Measurements from ENCODE around the gene CPAMD8.

DNA sequence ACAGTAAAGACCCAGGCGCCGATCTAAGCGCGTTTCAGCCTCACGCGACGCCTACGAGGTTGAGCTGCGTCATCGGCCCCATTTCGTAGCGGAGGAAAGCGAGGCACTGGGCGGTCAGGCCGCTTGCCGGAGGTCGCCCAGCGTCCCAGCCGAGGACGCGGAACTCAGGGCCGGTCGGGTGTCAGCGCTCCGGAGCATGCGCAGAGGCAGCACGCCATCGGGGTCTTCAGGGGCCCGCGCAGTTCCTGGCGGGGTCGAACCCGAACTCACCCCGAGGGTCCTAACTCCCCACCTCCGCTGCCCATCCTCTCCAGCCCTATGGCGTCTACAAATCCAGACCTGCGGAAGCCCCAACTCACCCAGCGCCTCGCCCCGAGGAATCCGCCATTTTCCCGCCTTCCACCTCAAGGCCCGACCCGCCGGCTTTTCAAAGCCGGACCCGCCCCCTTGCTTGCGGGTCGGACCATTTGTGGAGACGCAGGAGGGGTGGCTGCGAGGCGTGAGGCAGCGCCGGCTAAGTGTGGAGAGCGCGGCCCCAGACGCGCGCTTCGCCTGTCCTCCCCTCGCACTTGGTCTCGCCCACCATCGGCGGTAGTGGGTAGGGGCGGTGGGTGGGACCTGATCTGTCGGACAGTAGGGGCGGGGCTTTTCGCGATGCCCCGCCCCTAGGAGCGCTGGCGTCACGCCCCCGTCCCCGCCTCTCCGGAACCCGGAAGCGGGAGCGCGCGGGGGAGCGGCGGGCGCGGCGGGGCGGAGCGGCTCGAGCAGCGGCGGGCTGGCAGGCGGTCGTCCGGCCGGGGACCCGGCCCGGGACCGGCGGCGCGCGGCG is 48.6 kb upstream of the CPAMD8 start, which contains the start of the genes HAUS8 and MYO9B:
- TF ChIP-seq POLR2A (IDR thresholded peaks at IDR 0.05) (peak; percentile 62 to 85), CTCF (IDR thresholded peaks at IDR 0.05 in 4 of 5, conservative IDR thresholded peaks at IDR 0.05 in 1 of 5) (peak in 1 of 5 experiments; percentile 11)
